Adipose tissue (tissue), 3 donors: ENCODE results near the gene SPTBN1. TPM values are rescaled to one million over a fixed set of nuclear protein-coding genes. Genes with fewer than 3 reads are reported as not detected.

ENCODE experiments used
- H3K27ac ChIP-seq: one replicate; pipeline ENCODE4 v1.5.1; 2013; ENCODE audit warnings: low read depth, low read length
- WGBS, 3 donors: extraction: QIAGEN DNeasy Blood & Tissue Kit; methylation state at CpG; one replicate each; pipeline ENCODE4 v1.1.7; 2013; 5-methylcytosine and 5-hydroxymethylcytosine counted together
- polyA plus RNA-seq, 3 donors: library from polyadenylated mRNA; stranded (reverse); fragments of 200-250 nt; gene quantifications; one replicate each; pipeline ENCODE4 v1.2.3, GENCODE V29; 2013
- donor health status: healthy with polysubstance abuse.
- donor health status: Bipolar disorder and iron deficiency.
- donor health status: healthy.

SPTBN1 gene
- polyA plus RNA-seq, 3 donors: 41.9 to 219 (median 183) TPM

GRCh38 chr2:54429811-54430551 lies 26.1 kb upstream of the SPTBN1 start:
- 42 to 72% (median 43%) methylated on average over 13 of the region's 13 CpGs for WGBS, 3 donors

GRCh38 chr2:54430649-54431048 lies 25.5 kb upstream of the SPTBN1 start:
- WGBS, 3 donors: 44 to 85% (median 50%) methylated on average over 5 of the region's 5 CpGs
- no peak overlapping the region for H3K27ac ChIP-seq

More at GRCh38 chr2:54429811-54430551, 26.1 kb upstream of the SPTBN1 start:
- H3K27ac ChIP-seq: peak overlapping the region; percentile 68

GRCh38 chr2:54432251-54433015 lies 23.7 kb upstream of the SPTBN1 start:
- H3K27ac ChIP-seq: no peak overlapping the region
- 48 to 75% (median 55%) methylated on average over 4 of the region's 4 CpGs for WGBS, 3 donors

- 94 to 96% (median 94%) methylated on average over 4 of the region's 4 CpGs for WGBS, 3 donors
- no peak overlapping the region for H3K27ac ChIP-seq
These were observed 21.9 kb upstream of the SPTBN1 start for GRCh38 chr2:54434229-54434628.

- H3K27ac ChIP-seq: no peak overlapping the region
These were observed 21.4 kb upstream of the SPTBN1 start for GRCh38 chr2:54434711-54435110.

GRCh38 chr2:54435325-54436226 lies 20.6 kb upstream of the SPTBN1 start:
- H3K27ac ChIP-seq: no peak overlapping the region
- 25 to 62% (median 59%) methylated on average over 8 of the region's 8 CpGs for WGBS, 3 donors

More at GRCh38 chr2:54434711-54435110, 21.4 kb upstream of the SPTBN1 start:
- 70 to 90% (median 75%) methylated on average over 2 of the region's 2 CpGs for WGBS, 3 donors

- no peak overlapping the region for H3K27ac ChIP-seq
These were observed 18.5 kb upstream of the SPTBN1 start for GRCh38 chr2:54437588-54437987.

- H3K27ac ChIP-seq: no peak overlapping the region
- WGBS, 3 donors: 39 to 59% (median 53%) methylated on average over 7 of the region's 7 CpGs
These were observed 17.9 kb upstream of the SPTBN1 start for GRCh38 chr2:54438271-54438670.

GRCh38 chr2:54439582-54439981 lies 16.5 kb upstream of the SPTBN1 start:
- no peak overlapping the region for H3K27ac ChIP-seq
- WGBS, 3 donors: 75 to 80% (median 79%) methylated on average over 4 of the region's 4 CpGs

- 63 to 91% (median 64%) methylated on average over 2 of the region's 2 CpGs for WGBS, 3 donors
- no peak overlapping the region for H3K27ac ChIP-seq
These were observed 16.1 kb upstream of the SPTBN1 start for GRCh38 chr2:54440050-54440449.

GRCh38 chr2:54444503-54444902 lies 11.6 kb upstream of the SPTBN1 start:
- no peak overlapping the region for H3K27ac ChIP-seq
- 65 to 100% (median 73%) methylated on average over 1 of the region's 1 CpG for WGBS, 3 donors

- H3K27ac ChIP-seq: no peak overlapping the region
These were observed 10.0 kb upstream of the SPTBN1 start for GRCh38 chr2:54446122-54446521.

- WGBS, 3 donors: 75 to 94% (median 87%) methylated on average over 2 of the region's 2 CpGs
These were observed 9.5 kb upstream of the SPTBN1 start for GRCh38 chr2:54446625-54447024.

GRCh38 chr2:54454548-54455130 lies 1.5 kb upstream of the SPTBN1 start:
- H3K27ac ChIP-seq: peak overlapping the region; percentile 59

More at GRCh38 chr2:54446625-54447024, 9.5 kb upstream of the SPTBN1 start:
- no peak overlapping the region for H3K27ac ChIP-seq

GRCh38 chr2:54455131-54455562 lies 980 bp upstream of the SPTBN1 start:
- peak overlapping the region; percentile 59 for H3K27ac ChIP-seq
- WGBS, 3 donors: 7 to 13% (median 7%) methylated on average over 20 of the region's 20 CpGs

More at GRCh38 chr2:54454548-54455130, 1.5 kb upstream of the SPTBN1 start:
- WGBS, 3 donors: 20 to 45% (median 43%) methylated on average over 4 of the region's 4 CpGs

GRCh38 chr2:54456362-54456611 lies 160 bp downstream of the SPTBN1 start:
- 1 to 2% (median 1%) methylated on average over 12 to 29 of the region's 30 CpGs for WGBS, 3 donors
- H3K27ac ChIP-seq: no peak overlapping the region

GRCh38 chr2:54456612-54457322 lies 640 bp downstream of the SPTBN1 start:
- H3K27ac ChIP-seq: no peak overlapping the region
- WGBS, 3 donors: 0% methylated on average over 50 to 81 of the region's 87 CpGs
